ENCODE results near the gene KIDINS220.

- no peak for TF ChIP-seq ZFP30 (CRISPR knock-in tag; IDR thresholded peaks at IDR 0.05)
- TF ChIP-seq PPARA (CRISPR knock-in tag; IDR thresholded peaks at IDR 0.05; ENCODE audit: borderline replicate concordance) = no peak
- no peak for TF ChIP-seq ZFP3 (CRISPR knock-in tag; IDR thresholded peaks at IDR 0.05)
- no peak for TF ChIP-seq BACH2 (CRISPR knock-in tag; IDR thresholded peaks at IDR 0.05; ENCODE audit: borderline replicate concordance)
- no peak for TF ChIP-seq OSR1 (CRISPR knock-in tag; IDR thresholded peaks at IDR 0.05)
- no peak for TF ChIP-seq GLIS3 (CRISPR knock-in tag; IDR thresholded peaks at IDR 0.05)
These were observed 17.6 kb upstream of the KIDINS220 start for GRCh38 chr2:8855010-8855409.
